GM19395 (cell line): ENCODE data around the gene OR1G1.
"Not testable (repeated sequence)": the region's sequence is repeated elsewhere in the genome, so short reads cannot be mapped to it uniquely, and the experiment has no call there.

Experiments
- ATAC-seq: cut with Tn5 transposase; IDR thresholded peaks from one replicate; pipeline ENCODE4 v1.9.1; 2021; ENCODE audit warnings: mild to moderate bottlenecking, moderate library complexity; ENCODE audit not compliant: unreplicated experiment

OR1G1 gene

DNA sequence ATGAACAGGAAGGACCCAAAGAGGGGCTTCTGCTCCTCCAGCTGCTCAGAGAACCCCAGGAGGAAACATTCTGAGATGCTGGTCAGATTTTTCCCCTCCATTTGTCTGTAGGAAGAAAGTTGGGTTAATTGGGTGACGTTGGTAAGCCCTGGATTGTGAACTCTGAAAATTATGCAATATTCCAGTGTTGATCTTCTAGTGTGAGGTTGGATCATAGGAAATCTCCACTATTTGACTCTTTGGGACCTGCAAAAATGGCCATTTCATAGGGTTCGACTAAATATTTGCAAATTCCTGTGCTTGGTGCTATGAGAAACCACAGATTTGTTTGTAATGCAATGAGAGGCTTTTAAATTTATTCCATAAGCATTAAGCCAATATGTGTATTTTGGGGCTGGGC, at the start of gene OR1G1:
OR1G1 (minus strand) TSS at position 101 of the 400 bp plus-strand sequence; CDS start at position 101, 0 bp downstream.
- ATAC-seq, result no peak

DNA sequence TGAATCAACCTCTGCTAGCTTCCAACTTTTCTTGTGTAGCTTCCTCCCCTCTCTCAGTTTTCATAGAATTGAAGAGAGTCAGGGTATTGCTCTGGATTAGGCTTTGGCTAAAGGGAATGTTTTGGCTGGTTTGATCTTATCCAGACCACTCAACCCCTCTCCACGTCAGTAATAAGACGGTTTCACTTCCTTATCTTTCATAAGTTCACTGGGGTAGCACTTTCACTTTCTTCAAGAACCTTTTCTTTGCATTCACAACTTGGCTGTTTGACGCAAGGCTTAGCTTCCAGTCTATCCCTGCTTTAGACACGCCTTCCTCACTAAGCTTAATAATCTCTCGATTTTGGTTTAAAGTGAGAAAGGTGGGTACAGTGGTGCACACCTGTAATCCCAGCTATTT, 40.2 kb upstream of the OR1G1 start:
- no peak for ATAC-seq

DNA sequence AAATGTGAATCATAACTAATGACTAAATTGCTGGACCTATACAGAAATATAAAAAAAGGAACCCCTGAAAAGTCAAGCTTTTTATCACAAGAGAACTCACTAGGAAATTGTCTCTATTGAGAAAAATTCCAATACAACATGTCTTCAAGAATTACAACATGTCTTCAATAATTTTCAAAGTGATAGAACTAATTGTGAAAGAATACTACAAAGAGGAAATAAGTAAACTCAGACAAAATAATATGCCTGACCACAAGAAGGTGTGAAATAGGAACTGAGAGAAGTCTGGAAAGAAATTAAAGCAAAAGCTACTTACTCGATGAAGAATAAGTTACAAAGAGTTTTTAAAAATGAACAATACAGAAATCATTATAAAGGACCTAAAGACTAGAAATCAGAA, 29.9 kb upstream of the OR1G1 start:
- ATAC-seq, result no peak

DNA sequence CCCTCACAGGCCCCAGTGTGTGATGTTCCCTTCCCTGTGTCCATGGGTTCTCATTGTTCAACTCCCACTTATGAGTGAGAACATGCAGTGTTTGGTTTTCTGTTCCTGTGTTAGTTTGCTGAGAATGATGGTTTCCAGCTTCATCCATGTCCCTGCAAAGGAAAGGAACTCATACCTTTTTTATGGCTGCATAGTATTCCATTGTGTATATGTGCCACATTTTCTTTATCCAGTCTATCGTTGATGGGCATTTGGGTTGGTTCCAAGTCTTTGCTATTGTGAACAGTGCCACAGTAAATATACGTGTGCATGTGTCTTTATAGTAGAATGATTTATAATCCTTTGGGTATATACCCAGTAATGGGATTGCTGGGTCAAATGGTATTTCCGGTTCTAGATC, 10.1 kb upstream of the OR1G1 start:
- not testable (repeated sequence) for ATAC-seq

DNA sequence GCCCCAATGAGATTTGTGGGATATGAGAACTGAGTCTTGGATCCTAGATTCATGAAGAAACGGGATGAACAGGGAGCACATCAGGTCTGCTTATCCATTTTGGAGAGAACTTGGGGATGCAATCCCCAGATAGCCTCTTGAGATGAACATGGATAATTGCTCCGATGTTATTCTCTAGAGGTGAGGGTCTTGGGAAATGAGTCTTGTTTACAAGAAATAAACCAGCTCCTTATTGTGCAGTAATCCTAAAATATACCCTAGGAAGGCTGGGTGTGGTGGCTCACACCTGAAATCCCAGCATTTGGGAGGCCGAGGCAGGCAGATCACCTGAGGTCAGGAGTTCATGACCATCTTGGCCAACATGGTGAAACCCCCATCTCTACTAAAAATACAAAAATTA, 23.0 kb downstream of the OR1G1 start, which contains the start of gene OR1D2:
OR1D2 (minus strand) TSS at position 101 of the 400 bp plus-strand sequence. CDS start 11,426 bp downstream, outside the sequence.
- no peak for ATAC-seq
